KOPT-K1 (cell line): ENCODE results near the gene SLC13A1.
"Not testable (repeated sequence)": the region's sequence is repeated elsewhere in the genome, so short reads cannot be mapped to it uniquely, and the experiment has no call there.

Source experiments
- H3K27ac ChIP-seq: fragments of 200-600 bp; sonication (generic); 2 replicates; pipeline ENCODE4 v1.5.1; 2016; ENCODE audit warnings: antibody characterized with exemption, mild to moderate bottlenecking, low read depth, low read length; ENCODE audit not compliant: poor library complexity, severe bottlenecking
- H3K36me3 ChIP-seq: fragments of 200-600 bp; sonication (generic); 2 replicates; pipeline ENCODE4 v1.5.1; 2017; ENCODE audit warnings: antibody characterized with exemption, mild to moderate bottlenecking, low read length, moderate library complexity; ENCODE audit not compliant: insufficient read depth
- H3K9me3 ChIP-seq: fragments of 200-600 bp; sonication (generic); 2 replicates; pipeline ENCODE4 v1.5.1; 2017; ENCODE audit warnings: antibody characterized with exemption, low read length, mild to moderate bottlenecking; ENCODE audit not compliant: insufficient read depth, poor library complexity, severe bottlenecking

SLC13A1 gene, protein sequence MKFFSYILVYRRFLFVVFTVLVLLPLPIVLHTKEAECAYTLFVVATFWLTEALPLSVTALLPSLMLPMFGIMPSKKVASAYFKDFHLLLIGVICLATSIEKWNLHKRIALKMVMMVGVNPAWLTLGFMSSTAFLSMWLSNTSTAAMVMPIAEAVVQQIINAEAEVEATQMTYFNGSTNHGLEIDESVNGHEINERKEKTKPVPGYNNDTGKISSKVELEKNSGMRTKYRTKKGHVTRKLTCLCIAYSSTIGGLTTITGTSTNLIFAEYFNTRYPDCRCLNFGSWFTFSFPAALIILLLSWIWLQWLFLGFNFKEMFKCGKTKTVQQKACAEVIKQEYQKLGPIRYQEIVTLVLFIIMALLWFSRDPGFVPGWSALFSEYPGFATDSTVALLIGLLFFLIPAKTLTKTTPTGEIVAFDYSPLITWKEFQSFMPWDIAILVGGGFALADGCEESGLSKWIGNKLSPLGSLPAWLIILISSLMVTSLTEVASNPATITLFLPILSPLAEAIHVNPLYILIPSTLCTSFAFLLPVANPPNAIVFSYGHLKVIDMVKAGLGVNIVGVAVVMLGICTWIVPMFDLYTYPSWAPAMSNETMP

DNA sequence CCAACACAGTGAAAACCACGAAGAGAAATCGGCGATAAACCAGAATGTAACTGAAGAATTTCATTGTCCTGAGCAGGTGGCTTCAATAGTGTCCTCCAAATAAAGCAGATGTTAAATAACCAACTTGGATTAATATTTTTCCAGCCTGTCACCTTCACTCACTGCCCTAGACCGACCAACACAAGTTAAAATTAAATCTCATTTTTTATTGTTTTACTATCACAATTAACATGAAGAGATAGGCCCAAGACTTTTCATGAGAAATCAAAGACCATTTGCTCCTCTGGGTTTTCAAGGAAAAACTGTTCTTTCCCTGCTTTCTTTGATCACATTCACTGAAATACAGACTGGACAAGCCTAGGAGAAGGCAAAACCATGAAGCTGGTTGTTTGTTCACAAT is at the start of gene SLC13A1:
TSS of gene SLC13A1 (minus strand) at position 87 of the 400 bp plus-strand sequence. CDS start at position 64, 23 bp downstream.
- Histone ChIP-seq H3K9me3 (no peaks in the 10 kb centered on the region), H3K27ac (no peak within 1 kb of the TSS), H3K36me3 (no peaks in the 10 kb centered on the region)

GRCh38 chr7:123244768-123245167 is 45.0 kb upstream of the SLC13A1 start:
- Histone ChIP-seq H3K9me3 (no peaks in the 10 kb centered on the region), H3K36me3 (no peaks in the 10 kb centered on the region), H3K27ac (no peak overlapping the region)

DNA sequence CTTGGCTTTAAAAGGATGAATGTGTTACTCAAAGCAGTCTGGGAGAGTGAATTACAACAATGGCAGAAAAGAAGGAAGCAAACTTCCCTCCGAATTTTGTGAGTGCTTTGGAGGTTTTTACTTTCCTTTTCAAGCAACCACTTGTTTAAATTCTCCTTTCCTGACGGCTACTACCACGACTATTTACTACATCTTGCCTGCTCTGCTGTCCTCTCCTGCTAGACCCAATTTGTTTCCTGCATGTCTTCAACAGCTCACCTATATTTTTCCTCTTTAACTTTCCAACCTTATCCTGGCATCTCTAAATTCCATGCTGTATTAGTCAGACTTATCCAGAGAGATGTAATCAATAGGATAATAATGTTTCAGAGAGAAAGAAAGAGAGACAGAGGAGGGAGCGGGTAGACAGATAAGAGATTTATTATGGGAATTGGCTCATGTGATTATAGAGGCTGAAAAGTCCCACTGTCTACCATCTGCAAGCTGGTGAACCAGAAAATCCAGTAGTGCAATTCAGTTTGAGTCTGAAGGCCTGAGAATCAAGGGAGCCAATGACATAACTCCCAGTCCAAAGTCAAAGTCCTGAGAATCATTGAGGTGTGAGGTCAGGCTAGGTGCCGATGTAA is 42.8 kb upstream of the SLC13A1 start:
- Histone ChIP-seq H3K36me3 (no peaks in the 10 kb centered on the region), H3K27ac (no peak overlapping the region), H3K9me3 (no peaks in the 10 kb centered on the region)

DNA sequence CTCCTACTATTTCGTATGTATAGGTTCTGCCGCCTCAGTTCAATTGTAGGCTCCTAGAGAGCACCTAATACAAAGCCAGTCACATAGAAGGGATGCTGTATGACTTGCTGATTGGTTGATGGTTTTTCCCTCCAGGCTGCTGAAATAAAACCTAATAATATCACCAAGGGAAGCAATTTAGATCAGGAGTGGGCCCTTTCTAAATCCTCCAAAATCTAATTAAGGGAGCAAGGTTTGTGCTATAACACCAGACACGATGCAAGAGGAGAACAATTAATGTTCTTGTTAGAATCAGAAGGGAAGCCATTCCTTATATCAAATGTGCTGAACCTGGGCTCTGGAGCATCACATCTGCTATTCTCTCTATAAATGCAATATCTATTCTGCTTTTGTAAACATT is 42.0 kb upstream of the SLC13A1 start:
- H3K36me3 ChIP-seq: no peaks in the 10 kb centered on the region
- no peaks in the 10 kb centered on the region for H3K9me3 ChIP-seq
- H3K27ac ChIP-seq: no peak overlapping the region

- H3K27ac ChIP-seq: no peak overlapping the region
- no peaks in the 10 kb centered on the region for H3K36me3 ChIP-seq
- H3K9me3 ChIP-seq: no peaks in the 10 kb centered on the region
Measured at GRCh38 chr7:123231021-123232000, 31.5 kb upstream of the SLC13A1 start.

GRCh38 chr7:123230603-123231002 is 30.8 kb upstream of the SLC13A1 start:
- H3K36me3 ChIP-seq: no peaks in the 10 kb centered on the region
- H3K9me3 ChIP-seq: no peaks in the 10 kb centered on the region
- H3K27ac ChIP-seq: no peak overlapping the region

DNA sequence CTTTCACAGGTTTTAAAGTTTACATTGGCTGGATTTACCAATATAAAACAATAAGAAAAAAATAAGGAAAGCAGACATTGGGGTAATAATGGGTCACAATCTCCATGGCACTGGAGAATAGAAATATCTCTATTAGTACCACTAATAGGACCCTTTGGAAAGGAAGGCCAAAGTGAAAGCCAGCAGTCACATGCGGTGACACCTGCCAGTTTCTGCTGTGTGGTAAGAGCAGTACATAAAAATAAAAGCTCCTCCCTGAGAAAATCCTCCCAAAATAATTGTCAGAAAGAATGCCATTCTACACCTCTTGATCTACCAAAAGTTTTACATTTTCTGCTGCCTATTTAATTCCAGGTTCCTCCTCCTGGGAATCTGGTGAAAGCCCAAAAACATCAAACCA is 30.4 kb upstream of the SLC13A1 start:
- no peaks in the 10 kb centered on the region for H3K36me3 ChIP-seq
- H3K9me3 ChIP-seq: no peaks in the 10 kb centered on the region
- no peak overlapping the region for H3K27ac ChIP-seq

DNA sequence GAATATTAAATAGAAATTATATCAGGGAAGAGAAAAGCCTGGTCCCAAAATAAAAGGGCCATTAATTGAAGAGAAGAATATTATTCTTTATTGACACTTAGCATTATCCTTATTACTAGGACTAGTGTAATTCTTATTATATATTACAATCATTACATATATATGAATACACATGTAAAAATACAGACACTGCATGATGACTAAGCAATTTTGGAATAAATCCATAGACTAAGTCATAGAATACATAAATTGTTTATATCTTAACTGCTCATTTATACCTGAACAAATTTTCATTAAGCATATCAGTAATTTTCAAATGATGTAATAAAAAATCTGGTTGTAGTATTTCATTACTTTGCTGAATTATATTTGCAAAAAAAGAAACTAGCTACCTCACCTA is 29.7 kb upstream of the SLC13A1 start:
- Histone ChIP-seq H3K27ac (no peak overlapping the region), H3K36me3 (no peaks in the 10 kb centered on the region), H3K9me3 (no peaks in the 10 kb centered on the region)

DNA sequence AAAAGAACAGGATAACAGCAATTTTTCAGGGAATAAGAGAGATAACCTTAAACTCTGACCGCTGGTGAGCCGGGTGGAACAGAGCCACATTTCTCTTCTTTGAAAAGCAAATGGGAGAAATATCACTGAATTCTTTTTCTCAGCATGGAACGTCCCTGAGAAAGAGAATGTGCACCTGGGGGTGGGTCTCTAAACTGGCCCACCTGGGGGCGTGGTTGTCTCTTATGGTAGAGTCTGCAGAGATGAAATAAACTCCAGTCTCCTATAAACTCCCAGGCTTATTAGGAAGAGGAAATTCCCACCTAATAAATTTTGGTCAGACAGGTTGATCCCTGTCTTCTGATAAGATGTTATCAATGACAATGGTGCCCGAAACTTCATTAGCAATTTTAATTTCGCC is 27.9 kb upstream of the SLC13A1 start:
- H3K27ac ChIP-seq, H3K36me3 ChIP-seq, H3K9me3 ChIP-seq: not testable (repeated sequence)

- Histone ChIP-seq H3K36me3 (no peaks in the 10 kb centered on the region), H3K9me3 (peaks cover 4% of the 10 kb centered on the region), H3K27ac (no peak overlapping the region)
Measured at GRCh38 chr7:123220396-123220795, 20.6 kb upstream of the SLC13A1 start.

DNA sequence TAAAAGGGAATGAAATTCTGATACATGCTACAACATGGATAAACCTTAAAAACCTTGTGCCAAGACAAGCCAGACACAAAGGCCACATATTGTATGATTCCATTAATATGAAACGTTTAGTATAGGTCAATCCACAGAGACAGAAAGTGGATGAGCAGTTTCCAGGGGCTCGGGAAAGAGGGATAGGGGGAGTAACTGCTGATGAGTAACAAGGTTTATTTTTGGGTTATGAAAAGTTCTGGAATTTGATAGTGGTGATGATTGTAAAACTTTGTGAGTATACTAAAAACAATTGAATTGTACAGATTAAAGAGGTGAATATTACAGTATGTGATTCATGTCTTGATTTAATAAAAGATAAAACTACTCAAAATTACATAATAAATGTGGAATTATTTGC is 19.1 kb upstream of the SLC13A1 start:
- Histone ChIP-seq H3K27ac (no peak overlapping the region), H3K9me3 (peaks cover 10% of the 10 kb centered on the region), H3K36me3 (no peaks in the 10 kb centered on the region)

GRCh38 chr7:123216825-123217224 is 17.1 kb upstream of the SLC13A1 start:
- H3K27ac ChIP-seq: no peak overlapping the region
- H3K36me3 ChIP-seq: no peaks in the 10 kb centered on the region
- peaks cover 10% of the 10 kb centered on the region for H3K9me3 ChIP-seq

GRCh38 chr7:123215350-123215749 is 15.6 kb upstream of the SLC13A1 start:
- H3K27ac ChIP-seq: no peak overlapping the region
- H3K9me3 ChIP-seq: peaks cover 10% of the 10 kb centered on the region
- no peaks in the 10 kb centered on the region for H3K36me3 ChIP-seq

- H3K27ac ChIP-seq: no peak overlapping the region
- peaks cover 10% of the 10 kb centered on the region for H3K9me3 ChIP-seq
- no peaks in the 10 kb centered on the region for H3K36me3 ChIP-seq
Measured at GRCh38 chr7:123211545-123211944, 11.8 kb upstream of the SLC13A1 start.

- H3K36me3 ChIP-seq: no peaks in the 10 kb centered on the region
- H3K9me3 ChIP-seq: peaks cover 10% of the 10 kb centered on the region
- H3K27ac ChIP-seq: no peak overlapping the region
Measured at GRCh38 chr7:123210986-123211385, 11.2 kb upstream of the SLC13A1 start.
